Endodermal cell (in vitro differentiated cells): ENCODE results near the gene CELF4. TPM values are rescaled to one million over a fixed set of nuclear protein-coding genes. Genes with fewer than 3 reads are reported as not detected.

ENCODE experiments used
- DNase-seq: peaks from one replicate; pipeline ENCODE4 v3.0.0-alpha.2; 2017
- H3K27ac ChIP-seq: 2 replicates; pipeline ENCODE4 v1.5.1; 2013; ENCODE audit warnings: mild to moderate bottlenecking, low read depth, low read length, moderate library complexity
- H3K27me3 ChIP-seq: 2 replicates; pipeline ENCODE4 v1.6.1; 2013; ENCODE audit warnings: mild to moderate bottlenecking, low read length, moderate library complexity; ENCODE audit not compliant: insufficient read depth, control insufficient read depth, poor library complexity, severe bottlenecking
- H3K36me3 ChIP-seq: 2 replicates; pipeline ENCODE4 v1.7.0; 2013; ENCODE audit warnings: mild to moderate bottlenecking, low read length, moderate library complexity; ENCODE audit not compliant: control insufficient read depth, insufficient read depth
- H3K4me1 ChIP-seq: one replicate; pipeline ENCODE4 v1.7.0; 2013; ENCODE audit warnings: low read length; ENCODE audit not compliant: control insufficient read depth, insufficient read depth
- H3K4me3 ChIP-seq: 2 replicates; pipeline ENCODE4 v1.5.1; 2013; ENCODE audit warnings: mild to moderate bottlenecking, low read length, moderate library complexity
- H3K9ac ChIP-seq: 2 replicates; pipeline ENCODE4 v1.6.1; 2013; ENCODE audit warnings: mild to moderate bottlenecking, low read length, moderate library complexity; ENCODE audit not compliant: poor library complexity, severe bottlenecking; ENCODE audit errors: extremely low read depth
- H3K9me3 ChIP-seq: 2 replicates; pipeline ENCODE4 v1.6.1; 2013; ENCODE audit warnings: mild to moderate bottlenecking, low read length, moderate library complexity; ENCODE audit not compliant: control insufficient read depth
- H3K27ac Mint-ChIP-seq: 2 replicates; pipeline ENCODE4 v1.8.0; 2020; ENCODE audit warnings: mixed read lengths
- H3K27me3 Mint-ChIP-seq: 2 replicates; pipeline ENCODE4 v1.8.0; 2021; ENCODE audit warnings: mild to moderate bottlenecking, mixed read lengths; ENCODE audit not compliant: insufficient read depth
- H3K36me3 Mint-ChIP-seq: 2 replicates; pipeline ENCODE4 v1.8.0; 2020; ENCODE audit warnings: low read depth, mixed read lengths
- H3K4me1 Mint-ChIP-seq: 2 replicates; pipeline ENCODE4 v1.8.0; 2020; ENCODE audit warnings: mixed read lengths
- H3K4me3 Mint-ChIP-seq: 2 replicates; pipeline ENCODE4 v1.8.0; 2020; ENCODE audit warnings: mild to moderate bottlenecking, moderate library complexity, mixed read lengths
- H3K9me3 Mint-ChIP-seq: 2 replicates; pipeline ENCODE4 v1.8.0; 2020; ENCODE audit warnings: mild to moderate bottlenecking, mixed read lengths
- CTCF ChIP-seq: fragments of 200-600 bp; sonication (generic); conservative IDR thresholded peaks from 2 replicates; pipeline ENCODE4 v1.5.0; 2021; ENCODE audit warnings: antibody characterized with exemption, mild to moderate bottlenecking
- WGBS, 2 experiments: methylation state at CpG; one replicate each; pipeline versions ENCODE4 v1.1.5 to v1.1.7; 2013; ENCODE audit warnings: missing lambda C conversion rate in 2 of 2, mixed read lengths in 1 of 2; ENCODE audit not compliant: insufficient coverage in 1 of 2, insufficient read length in 1 of 2; 5-methylcytosine and 5-hydroxymethylcytosine counted together
- total RNA-seq, 2 donors: library from RNA; stranded (reverse); fragmentation: NEBNext Ultra II Directional in 1 of 2; extraction: Animal tissue kit (Norgen Biotek cat#: 25700) in 1 of 2; gene quantifications; 2 replicates in 1 of 2; 3 replicates in 1 of 2; pipeline ENCODE4 v1.2.1, GENCODE V29; 2021

Gene CELF4
- total RNA-seq, 2 donors from 2014 or later: 5.7 to 6.7 TPM

DNA sequence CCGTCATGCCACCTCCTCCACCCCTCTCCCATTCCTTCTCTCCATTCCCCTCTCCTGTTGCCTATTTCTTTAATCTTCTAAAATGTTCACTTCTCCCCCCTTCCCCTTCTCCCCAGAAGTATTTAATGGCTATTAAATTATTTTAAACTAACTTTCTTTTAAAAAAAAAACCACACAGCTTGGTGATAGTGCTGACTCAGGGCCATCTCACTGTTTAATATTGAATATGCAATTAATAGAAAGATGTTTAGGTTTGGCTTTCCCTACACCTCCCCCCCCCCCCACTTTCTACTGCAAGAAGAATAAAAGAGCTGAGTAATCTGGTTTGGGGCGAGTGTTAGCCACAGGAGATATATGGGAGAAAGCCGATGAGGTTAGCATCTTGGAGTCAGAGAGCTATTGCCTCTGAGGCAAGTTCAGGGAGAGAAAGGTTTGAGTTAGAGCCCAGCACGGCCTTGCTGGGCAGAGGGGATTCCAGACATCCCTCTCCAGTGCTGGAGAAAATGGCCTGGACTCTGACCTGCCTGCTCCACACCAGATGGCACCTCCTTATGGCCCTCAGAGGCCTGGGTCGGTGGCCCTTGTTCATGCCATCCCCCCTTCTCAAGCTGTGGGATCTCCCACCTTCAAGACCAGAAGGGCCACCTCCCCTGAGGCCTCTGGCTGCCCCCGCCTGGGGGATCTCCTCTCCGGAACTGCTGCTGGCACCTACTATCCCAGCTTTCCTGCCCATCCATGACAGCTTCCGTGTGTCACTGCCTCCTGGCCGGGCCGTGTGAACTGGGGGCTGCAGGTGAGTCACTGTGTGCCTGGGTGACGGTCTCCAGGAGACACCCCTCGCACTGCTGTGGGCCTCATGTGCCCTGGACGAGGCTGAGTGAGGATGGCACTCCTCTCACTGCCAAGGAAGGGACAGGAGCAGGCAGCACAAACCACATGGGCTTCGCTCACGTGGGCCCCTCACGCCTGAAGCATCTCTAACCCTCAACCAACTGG is 246.9 kb downstream of the CELF4 start:
- Histone ChIP-seq H3K4me3 (no peak overlapping the region), H3K27ac (no peak overlapping the region), H3K9ac (no peak overlapping the region), H3K4me1 (no peaks in the 10 kb centered on the region), H3K9me3 (no peaks in the 10 kb centered on the region), H3K27me3 (peaks cover 6% of the 10 kb centered on the region), H3K36me3 (no peaks in the 10 kb centered on the region)
- Mint-ChIP-seq H3K4me1 (no peaks in the 10 kb centered on the region), H3K27me3 (no peaks in the 10 kb centered on the region), H3K9me3 (no peaks in the 10 kb centered on the region), H3K27ac (no peak overlapping the region), H3K36me3 (no peaks in the 10 kb centered on the region), H3K4me3 (no peak overlapping the region)
- 87 to 92% methylated on average over 7 to 16 of the region's 16 CpGs for WGBS, 2 experiments
- no peak for TF ChIP-seq CTCF
- DNase-seq: no peak

DNA sequence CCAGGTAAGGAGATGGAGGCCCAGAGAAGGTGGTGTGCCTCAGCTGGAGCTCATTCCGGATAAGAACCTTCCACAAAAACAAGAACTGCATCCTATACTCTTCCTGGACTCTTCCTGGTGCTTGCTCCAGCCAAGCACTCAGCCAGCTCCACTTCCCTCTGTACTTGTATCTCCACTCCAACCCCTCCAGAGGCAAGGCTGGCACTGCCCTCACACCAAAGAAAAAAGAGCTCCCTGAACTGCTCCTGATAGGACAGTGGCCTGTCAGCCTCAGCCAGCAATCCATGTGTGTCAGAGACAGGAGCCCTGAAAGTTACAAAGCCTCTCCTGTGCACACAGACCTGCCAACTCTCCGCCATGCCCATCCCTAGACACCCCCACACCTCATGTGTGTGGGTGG is 248.1 kb downstream of the CELF4 start:
- no peak overlapping the region for H3K27ac Mint-ChIP-seq
- H3K27me3 ChIP-seq: no peaks in the 10 kb centered on the region
- no peaks in the 10 kb centered on the region for H3K27me3 Mint-ChIP-seq
- H3K4me1 ChIP-seq: no peaks in the 10 kb centered on the region
- DNase-seq: no peak
- H3K27ac ChIP-seq: no peak overlapping the region
- TF ChIP-seq CTCF: no peak
- H3K9ac ChIP-seq: no peak overlapping the region
- H3K4me1 Mint-ChIP-seq: no peaks in the 10 kb centered on the region
- H3K9me3 Mint-ChIP-seq: no peaks in the 10 kb centered on the region
- WGBS, 2 experiments: 80 to 96% methylated on average over 1 to 2 of the region's 2 CpGs
- no peaks in the 10 kb centered on the region for H3K9me3 ChIP-seq
- no peaks in the 10 kb centered on the region for H3K36me3 ChIP-seq
- no peak overlapping the region for H3K4me3 ChIP-seq
- H3K36me3 Mint-ChIP-seq: no peaks in the 10 kb centered on the region
- no peak overlapping the region for H3K4me3 Mint-ChIP-seq

DNA sequence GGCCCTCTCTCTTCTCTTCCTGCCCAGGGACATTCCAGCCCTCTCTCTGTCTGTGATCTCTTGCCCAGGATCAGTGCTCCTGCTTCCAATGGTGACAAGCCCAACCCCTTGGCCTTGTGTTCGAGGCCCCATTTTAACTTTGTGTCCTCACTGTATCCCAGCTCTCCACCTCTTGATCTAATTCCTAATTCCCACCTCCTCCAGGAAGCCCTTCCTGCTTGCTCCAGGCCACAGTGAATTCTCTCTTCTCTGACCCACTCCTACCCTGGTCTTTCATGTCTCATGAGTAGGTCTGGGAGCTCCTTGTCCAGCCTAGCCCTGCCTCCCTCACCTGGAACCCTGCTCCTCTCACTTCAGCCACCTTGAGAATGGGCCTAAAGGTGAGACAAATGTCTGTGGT is 249.1 kb downstream of the CELF4 start:
- Histone ChIP-seq H3K4me3 (no peak overlapping the region), H3K27me3 (no peaks in the 10 kb centered on the region), H3K4me1 (no peaks in the 10 kb centered on the region), H3K36me3 (no peaks in the 10 kb centered on the region), H3K9me3 (no peaks in the 10 kb centered on the region), H3K9ac (no peak overlapping the region), H3K27ac (no peak overlapping the region)
- no peak overlapping the region for H3K4me3 Mint-ChIP-seq
- 83 to 89% methylated on average over 1 of the region's 1 CpG for WGBS, 2 experiments
- H3K36me3 Mint-ChIP-seq: no peaks in the 10 kb centered on the region
- H3K4me1 Mint-ChIP-seq: no peaks in the 10 kb centered on the region
- H3K27me3 Mint-ChIP-seq: no peaks in the 10 kb centered on the region
- DNase-seq: no peak
- no peaks in the 10 kb centered on the region for H3K9me3 Mint-ChIP-seq
- no peak overlapping the region for H3K27ac Mint-ChIP-seq
- no peak for TF ChIP-seq CTCF
